ENCODE results near the gene WDR13.

GRCh38 chrX:48599341-48599740 lies 2.0 kb downstream of the WDR13 start:
- TF ChIP-seq CTCF (IDR thresholded peaks at IDR 0.05), result no peak
- no peak for TF ChIP-seq POLR2A (IDR thresholded peaks at IDR 0.05)
- no peak for TF ChIP-seq EP300 (IDR thresholded peaks at IDR 0.05)

All from tibial nerve (tissue), 4 donors.